AG08396 (cell line): ENCODE data around the gene RNF150.
"Not testable (repeated sequence)": the region's sequence is repeated elsewhere in the genome, so short reads cannot be mapped to it uniquely, and the experiment has no call there.

Experiments
- DNase-seq: peaks from one replicate; pipeline ENCODE4 v3.0.0; 2012; ENCODE audit warnings: low spot score, mixed read lengths

RNF150 gene

DNA sequence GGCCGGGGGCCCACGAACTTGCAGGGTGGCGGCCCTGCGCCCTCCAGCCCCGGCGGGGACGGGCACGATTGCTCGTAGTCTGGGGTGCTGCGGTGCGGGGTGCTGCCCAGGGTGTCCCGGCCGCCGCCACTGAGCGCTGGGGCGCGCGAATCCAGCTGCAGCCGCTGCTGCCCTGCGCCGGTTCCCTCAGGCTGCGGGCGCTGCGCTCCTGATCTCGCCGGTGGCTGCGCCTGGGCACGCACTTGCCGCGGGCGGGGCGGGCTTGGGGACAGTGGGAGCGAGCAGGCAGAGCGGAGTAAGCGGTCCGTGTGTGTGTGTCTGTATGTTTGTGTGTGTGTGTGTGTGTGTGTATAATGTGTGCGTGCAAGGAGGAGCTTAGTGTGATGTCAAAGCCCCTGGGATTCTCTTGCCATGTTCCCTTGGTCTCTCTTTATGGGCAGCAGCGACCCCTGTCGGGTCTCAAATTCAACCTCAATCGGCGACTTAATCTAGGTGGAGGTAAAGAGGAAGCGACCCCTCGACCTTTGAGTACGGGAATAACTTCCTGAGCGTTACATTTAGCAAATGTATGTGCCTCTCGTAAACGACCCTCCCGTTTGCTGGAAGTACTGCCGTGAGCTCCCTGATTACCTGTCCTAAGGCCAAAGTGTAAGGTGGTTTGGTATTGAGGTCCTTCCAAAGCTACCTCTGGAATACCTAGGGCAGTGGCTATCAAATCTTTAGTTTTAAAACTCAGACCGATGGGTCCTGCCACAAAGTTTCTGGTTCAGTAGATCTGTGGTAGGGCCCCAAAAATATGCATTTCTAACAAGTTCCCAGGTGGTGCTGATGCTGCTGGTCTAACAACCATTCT is at the start of gene RNF150:
Gene RNF150 (minus strand): TSS at position 324 of the 853 bp plus-strand sequence.
- peak; percentile 85 for DNase-seq

DNA sequence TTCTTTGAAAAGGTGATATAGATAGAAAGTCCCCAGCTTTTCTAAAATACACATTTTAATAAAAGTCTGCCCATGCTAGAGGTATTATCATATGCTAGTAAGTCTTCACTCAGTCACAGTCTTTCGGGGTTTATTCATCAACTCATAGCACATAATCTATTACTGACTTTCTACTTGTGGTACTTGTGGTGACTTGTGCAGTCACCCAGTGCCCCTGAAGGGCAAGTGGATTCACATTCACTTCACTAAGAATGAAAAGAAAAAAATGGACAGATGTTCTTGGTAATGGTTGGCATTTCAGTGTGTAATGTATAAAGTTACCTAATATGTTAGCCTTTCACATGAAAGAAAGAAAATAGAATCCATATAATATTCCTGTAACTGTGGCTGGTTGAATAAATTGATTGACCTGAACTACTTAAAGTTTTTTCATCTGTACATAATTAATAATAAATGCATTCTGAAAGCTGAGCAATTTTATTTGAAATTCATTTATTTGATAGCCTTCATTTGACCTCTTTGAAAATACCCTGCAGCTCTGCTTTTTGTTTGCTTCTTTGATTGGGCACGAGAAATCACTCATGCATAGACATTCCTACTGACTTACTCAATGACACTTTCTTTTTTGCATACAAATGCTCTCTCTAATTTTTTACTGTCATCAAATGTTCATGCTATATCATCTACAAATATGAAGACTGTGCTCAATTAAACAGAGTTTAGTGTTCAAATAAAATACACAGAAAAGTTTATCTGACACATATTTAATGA is 47.9 kb upstream of the RNF150 start:
- DNase-seq: no peak

DNA sequence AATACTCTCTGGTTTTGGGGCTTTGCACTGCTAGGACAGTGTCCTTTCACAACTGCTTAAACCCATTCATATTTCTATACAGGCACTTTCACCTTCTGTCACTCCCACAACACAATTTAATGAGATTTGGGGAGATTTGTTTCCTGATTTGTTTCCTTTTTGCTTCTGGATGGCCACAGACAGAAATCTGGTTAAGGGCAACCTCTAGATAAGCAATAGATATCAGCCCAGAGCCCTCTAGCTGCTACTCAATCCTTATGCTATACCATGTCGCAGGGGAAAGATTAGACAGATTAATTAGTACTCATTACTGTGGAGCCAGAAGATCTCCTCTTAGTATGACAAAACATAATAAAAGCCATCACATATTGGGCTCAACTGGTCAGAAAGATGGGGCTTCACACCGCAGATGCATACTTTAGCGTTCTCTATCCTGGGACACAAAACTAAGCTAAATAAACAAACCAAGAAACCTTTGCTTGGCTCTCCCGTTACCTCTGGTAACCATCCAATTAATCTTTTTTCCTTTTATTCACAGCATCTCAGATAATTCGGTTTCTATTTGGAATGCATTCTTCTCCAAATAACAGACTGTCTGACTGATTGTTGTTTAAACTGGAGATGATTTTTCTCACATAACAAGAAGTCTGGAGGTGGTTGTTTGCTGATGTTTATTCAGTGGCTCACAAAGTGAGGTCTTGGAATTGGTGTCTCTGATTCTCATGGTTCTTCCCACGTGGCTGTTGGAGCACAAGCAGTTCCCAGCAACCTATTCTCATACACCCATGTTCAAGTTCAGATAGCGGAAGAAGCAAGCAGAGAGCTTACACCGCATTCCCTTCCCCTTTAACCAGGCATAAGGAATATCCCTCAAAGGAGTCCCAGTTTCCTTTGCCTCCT is 46.5 kb upstream of the RNF150 start:
- no peak for DNase-seq

DNA sequence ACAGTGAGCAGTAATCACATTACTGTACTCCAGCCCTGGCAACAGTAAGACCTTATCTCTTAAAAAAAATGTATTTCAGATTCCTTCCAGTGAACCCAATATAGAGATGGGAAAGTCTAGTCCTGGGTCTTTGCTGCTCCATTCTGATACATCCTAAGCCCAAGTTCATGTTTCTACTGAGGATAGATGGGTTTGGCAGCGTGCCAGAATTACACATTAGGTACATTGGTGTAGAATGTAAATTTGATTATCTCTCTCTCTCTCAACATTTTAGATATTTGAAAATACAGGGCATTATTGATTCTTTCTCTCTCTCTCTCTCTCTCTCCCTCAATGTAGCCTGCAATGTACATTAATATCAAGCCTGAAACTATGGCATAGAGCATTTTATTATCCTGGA is 43.9 kb upstream of the RNF150 start:
- DNase-seq: no peak

DNA sequence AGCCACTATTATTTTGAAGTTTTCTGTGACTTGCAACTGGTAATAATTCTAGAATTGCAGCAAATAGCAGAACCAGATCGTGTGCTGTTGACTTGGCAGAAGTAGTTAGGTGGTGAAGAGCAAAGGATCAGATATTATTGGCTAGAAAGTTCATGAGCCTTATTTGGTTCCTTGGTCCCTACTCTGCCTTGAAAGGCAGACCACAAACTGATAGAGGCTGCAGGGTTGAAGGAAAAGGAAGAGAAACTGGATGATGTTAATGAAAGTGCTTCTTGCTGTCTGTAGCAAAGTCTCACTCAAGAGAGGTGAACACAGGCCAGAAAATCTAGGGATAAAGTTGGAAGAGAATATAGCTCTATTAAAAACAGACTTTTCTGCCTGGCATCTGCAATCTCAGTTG is 41.2 kb upstream of the RNF150 start:
- DNase-seq: no peak

DNA sequence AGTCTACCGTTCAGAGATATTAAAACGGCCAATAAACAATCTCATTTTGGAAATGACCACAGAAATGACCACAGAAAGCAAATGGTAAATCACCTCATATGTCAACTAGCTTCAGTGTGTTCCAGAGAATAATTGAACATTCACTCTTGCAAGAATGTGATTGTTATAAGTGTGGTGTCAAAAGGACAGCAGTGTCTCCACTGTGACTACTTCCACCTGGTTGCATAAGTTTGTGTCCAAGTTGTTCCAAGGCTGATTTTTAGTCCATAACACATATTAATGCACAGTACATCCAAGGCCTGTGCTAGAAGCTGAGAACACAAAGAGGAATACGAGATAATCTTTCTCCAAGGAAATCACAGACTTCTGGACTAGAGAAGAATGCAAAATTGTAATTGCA is 37.4 kb upstream of the RNF150 start:
- no peak for DNase-seq

DNA sequence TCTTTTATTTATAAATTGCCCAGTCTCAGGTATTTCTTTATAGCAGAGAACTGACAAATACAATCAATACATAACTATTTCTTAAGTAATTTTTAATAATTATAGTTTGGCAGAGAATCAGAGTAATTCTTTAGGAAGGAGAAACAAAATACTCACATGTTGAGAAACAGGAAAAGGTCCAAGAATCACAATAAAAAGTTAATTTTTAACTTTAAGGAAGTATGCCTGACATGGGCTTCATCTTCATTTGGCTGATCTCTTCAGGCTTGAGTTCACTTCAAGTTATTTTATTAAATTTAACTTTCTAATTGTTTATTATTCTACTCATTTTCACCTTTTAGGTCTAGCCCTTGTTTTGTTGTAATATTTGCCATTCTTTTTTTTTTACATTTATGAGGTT is 36.1 kb upstream of the RNF150 start:
- DNase-seq: no peak

DNA sequence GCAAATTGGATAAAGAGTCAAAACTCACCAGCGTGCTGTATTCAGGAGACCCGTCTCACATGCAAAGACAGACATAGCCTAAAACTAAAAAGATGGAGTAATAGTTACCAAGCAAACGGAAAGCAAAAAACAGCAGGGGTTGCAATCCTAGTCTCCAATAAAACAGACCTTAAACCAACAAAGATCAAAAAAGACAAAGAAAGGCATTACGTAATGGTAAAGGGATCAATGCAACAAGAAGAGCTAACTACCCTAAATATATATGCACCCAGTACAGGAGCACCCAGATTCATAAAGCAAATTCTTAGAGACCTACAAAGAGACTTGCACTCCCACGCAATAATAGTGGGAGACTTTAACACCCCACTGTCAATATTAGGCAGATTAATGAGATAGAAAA is 31.7 kb upstream of the RNF150 start:
- DNase-seq: not testable (repeated sequence)

DNA sequence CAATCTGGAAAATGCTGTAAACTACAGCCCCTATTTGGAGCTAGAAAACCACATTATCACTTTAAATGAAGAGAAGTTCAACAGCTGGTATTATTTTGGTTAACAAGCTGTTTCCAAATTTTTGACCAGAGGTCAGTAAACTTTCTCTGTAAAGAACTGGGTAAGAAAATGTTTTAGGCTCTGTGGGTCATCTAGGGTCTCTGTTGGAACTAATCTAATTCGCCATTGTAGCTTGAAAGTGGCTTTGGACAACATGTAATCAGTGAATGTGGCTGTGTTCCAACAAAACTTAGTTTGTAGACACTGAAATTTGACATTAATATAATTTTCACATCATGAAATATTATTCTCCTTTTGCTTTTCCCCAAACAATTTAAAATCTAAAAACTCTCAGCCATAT is 25.8 kb upstream of the RNF150 start:
- no peak for DNase-seq

DNA sequence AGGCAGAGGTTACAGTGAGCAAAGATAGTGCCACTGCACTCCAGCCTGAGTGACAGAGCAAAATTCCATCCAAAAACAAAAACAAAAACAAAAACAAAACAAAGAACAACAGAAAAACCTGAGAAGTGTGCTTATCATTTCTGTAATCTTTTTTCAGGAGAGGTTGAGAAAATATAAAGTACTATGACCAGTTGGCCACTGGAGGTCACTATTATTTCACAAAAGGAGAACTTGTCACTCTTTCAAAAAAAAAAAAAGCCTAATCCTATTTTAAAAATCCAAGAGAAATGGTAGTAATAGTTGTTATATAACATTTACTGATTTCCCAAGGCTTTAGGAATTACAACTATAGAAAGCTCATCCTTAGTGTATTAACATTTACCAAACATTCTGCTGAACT is 24.9 kb upstream of the RNF150 start:
- DNase-seq: peak; percentile 25

DNA sequence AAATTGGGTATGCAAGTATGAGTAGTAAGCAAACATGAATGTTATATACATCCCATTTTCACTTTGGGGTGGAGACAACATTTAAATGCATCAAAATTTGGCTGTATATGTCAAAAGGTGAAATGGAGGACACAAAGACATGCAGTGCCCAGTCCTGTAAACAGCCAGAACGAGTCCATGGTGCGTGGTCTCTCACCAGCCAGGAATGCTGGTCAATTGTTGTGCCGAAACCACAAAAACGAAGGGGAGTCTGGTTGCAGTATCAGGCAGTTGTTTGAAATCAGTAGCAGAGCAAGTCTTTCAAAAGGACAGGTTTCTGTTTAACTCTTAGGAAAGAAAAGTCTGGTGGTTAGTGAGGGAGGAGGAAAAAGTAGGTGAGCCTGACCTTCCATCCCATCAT is 22.3 kb upstream of the RNF150 start:
- no peak for DNase-seq

DNA sequence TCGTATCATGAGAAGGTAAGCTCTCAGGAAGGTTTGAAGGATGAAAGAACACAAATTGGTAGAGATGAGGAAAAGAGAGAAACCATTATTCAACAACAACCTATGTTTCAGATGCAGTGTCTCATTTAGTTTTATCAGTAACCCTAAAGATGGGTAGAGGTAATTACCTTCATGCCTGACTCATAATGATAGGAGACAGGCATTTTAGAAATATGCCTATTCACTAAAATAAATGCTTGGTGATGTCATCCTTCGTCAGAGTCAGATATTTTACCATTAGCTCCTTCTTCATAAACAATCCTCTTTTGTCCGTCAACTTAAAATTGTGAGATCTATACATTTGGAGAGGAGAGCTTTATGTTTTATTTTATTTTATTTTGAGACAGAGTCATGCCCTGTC is 21.5 kb upstream of the RNF150 start:
- no peak for DNase-seq

DNA sequence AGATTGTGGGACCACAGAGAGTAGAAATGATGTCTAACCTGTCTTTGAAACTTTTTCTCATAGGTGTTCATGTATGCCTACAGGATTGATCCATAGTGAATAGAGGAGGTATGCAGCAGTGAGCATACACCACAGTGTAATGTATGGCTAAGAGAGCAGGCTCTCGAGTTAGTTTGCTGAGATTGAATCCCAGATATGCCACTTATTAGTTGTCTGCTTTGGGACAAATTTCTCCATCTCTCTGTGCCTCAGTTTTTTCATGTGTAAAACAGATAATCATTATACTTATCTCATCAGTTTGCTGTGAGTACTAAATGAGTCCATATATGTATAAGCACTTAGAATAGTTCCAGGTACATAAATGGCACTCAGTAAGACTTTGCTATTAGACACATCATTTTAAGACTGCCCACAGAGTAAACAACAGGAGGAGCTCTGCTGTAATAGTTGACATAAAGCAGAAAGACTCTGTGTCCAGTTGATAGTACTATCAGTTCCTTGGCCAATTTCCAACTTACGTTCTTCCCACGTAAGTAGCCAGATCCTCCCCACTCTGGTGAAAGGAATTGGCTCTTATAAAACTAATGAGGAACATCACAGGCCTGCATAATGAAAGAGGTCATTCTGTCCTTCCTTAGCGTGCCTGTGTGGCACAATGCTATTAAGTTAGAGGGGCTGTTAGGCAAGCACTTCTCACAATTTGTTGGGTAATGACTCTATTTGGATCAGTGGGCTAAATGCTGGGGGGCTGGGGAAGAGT is 20.7 kb upstream of the RNF150 start:
- DNase-seq: no peak

DNA sequence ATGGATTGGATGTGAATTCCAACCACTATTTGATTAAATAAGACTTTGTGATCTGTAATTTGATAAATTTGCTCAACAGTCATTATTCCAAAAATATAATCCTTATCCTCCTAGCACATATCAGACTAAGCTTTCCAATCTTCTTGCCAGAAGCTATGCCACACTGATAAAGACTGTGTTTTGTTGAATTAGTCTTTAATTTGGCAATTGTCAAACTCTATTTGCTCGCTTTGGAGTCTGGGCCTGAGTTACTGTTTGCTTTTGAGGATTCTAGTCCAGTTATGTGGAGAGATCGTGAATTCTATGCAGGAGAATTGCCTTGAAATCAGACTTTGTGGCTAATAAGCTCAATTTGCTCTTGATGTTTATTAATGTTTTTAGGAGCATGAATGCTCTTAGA is 10.9 kb upstream of the RNF150 start:
- DNase-seq: no peak

DNA sequence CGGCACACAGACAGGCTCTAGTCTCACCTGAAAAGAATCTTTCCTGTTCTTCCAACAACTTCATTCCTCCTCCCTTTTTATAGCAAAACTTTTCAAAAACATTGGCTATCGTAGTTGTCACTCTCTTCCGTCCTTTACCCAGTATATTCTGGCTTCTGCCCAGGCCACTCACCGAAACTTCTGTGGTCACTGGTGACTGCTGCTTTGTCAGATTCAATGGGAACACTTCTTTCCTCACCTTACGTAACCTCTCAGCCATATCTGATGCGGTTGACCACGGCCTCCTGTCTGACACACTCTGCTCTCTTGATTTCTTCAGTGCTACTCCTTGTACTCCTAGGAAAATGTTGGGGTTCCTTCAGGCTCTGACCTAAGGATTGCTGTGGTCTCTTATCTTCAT is 9.2 kb upstream of the RNF150 start:
- no peak for DNase-seq

DNA sequence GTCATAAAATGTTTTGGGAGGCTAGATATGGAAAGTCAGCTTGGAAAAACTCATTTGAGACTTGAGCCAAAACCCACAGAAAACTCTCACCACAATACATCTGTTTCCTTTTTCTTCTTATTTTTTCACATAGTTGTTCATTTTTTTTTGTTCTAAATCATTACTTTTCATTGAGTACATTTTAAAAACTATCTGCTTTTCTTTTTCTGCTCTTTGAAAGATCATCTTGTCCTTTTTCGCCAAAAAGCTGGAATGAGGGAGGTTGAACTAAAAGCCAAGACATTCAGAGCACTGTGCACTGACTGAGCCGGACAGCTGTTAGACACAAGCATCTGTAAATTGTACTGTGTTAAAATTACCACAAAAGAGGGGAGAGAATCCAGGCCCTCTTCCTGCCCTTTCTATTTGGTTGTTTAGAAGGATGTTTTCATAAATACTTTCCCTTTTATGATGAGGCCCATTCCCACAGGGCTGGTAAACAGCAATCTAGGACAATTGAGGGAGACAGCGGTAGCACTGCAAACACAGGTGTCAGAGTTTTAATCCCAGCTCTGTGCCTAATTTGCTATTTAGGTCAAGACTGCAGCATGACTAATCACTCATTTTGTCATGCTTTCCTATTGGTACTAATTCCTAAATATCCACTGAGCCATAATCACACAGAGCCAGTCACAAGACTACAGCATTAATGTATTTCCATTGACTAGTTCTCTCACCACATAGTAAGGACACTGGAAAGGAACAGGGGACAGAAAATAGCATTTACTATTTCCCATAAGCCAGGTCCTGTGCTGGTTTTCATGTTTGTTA is 7.3 kb upstream of the RNF150 start:
- DNase-seq: no peak

DNA sequence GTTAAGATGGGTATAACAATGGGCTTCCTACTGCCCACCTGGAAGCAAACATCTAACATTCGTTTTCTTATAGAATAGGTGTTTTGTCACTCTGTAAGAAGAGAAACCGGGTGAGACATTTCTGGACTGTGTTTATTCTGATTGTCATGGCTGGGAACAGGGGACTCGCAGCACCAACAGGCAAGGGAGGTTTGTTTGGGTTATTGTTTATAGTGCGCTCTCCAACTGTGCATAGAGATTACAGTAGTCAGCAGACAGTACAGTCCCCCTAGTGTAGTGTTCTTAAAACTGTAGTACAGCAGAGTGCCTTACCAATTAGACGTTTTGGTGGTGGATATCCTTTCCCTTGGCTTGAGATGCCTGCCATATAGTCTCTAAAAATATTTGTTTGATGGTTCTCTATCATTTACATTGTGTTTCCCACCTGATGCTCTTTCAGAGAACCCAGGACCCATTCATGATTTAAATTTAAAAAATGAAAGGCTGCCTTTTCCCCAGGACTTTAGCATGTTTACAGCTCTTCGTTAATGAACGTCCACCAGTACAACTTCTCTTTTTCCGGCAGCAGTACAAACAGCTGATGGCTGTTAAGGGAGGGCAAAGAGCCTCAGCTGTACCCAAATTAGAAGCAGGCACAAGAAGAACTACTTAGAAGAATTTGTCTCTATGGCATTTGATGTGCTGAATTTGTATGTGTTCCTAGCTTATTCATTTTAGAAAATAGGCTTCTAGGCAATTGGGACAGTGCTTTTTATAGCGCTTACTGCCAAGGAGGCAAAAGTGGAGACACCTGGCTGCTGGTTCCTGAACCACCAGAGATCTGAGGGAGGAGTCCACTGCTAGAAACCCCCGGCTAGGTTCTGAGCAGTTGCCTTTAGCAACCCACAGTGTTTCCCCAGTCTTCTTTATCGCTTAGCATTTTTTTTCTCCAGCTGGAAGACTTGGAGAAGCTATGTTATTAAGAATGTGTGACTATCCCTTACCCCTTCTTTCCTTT is 1.0 kb upstream of the RNF150 start:
- DNase-seq: peak; percentile 31

DNA sequence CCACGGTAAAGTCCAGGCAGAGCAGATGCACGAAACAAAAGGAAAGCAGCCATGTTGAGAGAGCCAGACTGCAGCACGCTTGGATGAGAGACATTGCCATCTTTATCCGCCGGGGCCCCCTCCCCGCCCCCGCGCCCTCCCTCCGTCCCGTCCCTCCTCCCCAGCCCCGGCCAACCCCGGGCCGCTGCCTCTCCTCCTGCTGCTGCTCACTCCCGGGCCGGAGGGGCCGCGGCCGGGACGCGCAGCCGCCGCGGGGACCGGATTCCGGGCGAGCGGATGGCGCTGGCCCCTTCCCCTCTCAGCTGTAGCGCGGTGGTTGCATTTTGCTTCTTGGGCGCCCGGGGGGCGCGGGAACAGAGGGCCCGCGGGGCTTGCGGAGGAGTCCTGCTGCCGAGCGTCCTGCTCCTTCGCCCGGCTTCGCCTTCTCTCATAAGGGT is 542 bp downstream of the RNF150 start:
- DNase-seq: peak; percentile 74

DNA sequence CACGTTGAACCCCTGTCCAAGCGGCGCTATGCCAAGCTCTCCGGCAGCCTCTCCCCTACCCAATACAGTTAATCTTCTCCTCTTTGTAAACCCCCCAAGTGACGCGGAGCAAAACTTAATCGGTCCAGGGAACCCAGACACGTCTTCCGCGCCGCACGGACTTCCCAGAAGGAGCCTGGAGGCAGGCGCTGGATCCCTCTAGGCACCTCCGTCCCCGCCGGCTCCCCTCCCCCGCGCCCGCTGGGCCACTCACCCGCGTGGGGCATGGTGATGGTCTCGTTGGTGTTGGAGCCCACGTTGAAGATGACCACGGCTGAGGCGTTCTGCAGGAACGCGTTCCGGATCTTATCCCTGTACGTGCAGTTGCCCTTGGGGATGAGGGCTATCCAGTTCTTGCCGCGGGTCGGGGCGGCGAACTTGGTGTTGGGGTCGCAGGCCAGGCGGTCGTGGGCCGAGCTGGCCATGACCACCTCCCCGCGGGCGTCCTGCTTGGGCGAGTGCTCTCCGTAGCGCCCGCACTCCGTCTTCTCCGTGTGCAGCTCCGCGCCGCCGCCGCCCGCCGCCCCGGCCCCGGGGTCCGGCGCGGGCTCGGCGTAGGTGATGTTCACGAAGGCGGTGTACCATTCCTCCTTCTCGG is 1.1 kb downstream of the RNF150 start:
- peak; percentile 22 for DNase-seq
